TTC549 (cell line): ENCODE data around the gene PHETA1.

ENCODE experiments used
- FAIRE-seq: peaks from 2 replicates; lab custom pipeline; 2012; peaks lifted over from hg19 to GRCh38; lab: Jason Lieb, UNC

Gene PHETA1

DNA sequence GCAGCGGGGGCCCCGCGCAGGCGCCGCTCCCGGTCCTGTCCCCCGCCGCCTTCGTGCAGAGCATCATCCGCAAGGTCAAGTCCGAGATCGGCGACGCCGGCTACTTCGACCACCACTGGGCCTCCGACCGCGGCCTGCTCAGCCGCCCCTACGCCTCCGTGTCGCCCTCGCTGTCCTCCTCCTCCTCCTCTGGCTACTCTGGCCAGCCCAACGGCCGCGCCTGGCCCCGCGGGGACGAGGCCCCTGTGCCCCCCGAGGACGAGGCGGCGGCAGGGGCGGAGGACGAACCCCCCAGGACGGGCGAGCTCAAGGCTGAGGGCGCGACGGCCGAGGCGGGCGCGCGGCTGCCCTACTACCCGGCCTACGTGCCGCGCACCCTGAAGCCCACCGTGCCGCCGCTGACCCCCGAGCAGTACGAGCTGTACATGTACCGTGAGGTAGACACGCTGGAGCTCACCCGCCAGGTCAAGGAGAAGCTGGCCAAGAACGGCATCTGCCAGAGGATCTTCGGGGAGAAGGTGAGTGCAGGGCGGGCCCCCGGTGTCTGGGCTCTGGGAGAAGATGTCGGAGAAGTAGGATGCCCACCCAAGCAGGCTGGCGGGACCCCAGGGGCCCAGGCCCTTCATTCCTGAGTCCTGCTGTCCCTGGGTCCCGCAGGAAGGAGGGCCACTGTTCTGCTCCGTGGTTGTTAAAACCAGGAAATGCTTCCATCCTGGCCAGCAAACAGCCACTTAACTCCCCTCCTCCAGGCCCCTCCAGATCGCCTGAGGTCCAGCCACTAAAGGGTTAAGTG is 48.4 kb downstream of the PHETA1 start:
- FAIRE-seq: no peak

DNA sequence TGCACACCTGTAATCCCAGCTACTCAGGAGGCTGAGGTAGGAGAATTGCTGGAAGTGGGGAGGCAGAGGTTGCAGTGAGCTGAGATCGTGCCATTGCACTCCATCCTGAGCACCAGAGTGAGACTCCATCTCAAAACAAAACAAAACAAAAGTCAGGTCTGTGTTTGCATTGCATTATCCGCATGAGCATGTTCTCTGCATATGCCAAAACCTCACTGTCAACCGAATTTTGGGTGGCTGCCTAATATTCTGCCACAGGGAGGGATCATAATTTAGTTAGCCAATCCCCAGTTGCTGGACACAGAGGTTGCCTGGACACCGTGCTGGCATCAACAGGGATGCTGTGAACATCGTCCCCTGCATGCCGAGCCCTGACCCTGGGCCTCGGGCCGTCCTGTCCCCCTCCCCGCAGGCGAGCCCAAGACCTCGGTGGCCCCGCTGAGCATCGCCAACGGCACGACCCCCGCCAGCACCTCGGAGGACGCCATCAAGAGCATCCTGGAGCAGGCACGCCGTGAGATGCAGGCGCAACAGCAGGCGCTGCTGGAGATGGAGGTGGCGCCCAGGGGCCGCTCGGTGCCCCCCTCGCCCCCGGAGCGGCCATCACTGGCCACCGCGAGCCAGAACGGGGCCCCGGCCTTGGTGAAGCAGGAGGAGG is 49.2 kb downstream of the PHETA1 start:
- no peak for FAIRE-seq

DNA sequence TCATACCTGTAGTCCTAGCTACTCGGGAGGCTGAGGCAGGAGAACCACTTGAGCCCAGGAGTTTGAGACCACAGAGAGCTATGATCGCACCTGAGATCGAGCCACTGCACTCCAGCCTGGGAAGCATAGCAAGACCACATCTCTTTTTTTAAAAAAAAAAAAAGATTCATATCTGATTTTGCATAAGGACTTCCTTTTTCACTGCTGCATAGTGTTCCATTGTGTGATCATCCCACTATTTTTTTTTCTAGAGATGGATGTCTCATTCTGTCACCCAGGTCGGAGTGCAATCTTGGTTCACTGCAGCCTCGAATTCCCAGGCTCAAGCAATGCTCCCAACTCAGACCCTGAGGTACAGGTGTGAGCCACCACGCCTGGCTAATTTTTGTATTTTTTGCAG is 50.4 kb downstream of the PHETA1 start:
- no peak for FAIRE-seq

DNA sequence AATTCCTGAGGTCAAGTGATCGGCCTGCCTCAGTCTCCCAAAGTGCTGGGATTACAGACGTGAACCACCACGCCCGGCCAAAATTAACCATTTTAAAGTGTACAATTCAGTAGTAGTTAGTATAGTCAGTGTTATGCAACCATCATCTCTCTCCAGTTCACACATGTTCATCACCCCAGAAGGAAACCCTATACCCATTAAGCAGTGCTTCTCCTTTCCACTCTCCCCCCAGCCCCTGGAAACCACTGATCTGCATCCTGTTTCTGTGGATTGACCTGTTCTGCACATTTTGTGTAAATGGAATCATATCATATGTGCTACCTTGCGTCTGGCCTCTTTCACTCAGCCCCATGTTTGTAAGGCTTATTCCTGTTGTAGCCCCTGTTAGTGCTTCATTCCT is 52.2 kb downstream of the PHETA1 start:
- FAIRE-seq: no peak

DNA sequence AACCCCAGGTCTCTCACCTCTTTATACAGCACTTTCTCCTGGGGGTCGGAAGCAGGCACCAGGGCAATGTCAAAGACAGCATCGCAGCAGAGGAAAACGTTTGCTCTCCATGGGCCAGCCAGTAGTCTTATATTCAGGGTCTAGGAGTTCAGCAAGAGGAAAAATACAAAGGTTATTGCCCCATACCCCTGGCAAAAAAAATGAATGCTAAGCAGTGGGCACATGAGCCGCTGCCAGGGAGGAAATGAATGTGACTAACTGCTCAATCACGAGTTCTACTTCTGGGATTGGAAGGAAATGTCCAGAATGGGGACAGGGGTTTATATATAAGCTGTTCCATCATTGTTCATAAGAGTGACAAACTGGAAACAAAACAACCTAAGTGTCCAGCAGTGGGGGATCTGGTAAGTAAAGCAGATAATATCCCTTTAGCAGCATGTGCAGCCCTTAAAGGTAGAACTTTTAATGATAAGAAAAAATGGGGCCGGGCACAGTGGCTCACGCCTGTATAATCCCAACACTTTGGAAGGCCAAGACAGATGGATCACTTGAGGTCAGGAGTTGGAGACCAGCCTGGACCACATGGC is 53.8 kb downstream of the PHETA1 start:
- no peak for FAIRE-seq

DNA sequence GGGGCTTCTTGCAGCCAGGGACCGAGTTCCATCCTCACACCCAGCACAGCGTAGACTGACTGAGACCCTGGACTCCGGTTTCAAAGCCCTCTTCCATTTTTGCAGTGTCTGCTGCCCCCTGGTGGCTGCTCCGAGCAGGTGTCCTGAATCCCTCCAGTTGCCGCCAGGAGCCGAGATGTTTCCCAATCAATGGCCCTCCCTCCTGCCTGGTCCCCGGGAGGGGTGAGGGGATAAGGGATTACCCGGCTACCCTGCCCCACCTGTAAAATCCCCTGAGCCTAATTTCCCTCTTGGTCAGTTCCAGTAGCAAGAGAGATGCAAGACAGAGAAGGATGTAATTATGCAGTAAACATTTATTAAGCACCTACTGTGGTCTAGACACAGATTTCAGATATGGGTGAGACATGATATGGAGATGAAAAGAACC is 55.0 kb downstream of the PHETA1 start:
- no peak for FAIRE-seq

DNA sequence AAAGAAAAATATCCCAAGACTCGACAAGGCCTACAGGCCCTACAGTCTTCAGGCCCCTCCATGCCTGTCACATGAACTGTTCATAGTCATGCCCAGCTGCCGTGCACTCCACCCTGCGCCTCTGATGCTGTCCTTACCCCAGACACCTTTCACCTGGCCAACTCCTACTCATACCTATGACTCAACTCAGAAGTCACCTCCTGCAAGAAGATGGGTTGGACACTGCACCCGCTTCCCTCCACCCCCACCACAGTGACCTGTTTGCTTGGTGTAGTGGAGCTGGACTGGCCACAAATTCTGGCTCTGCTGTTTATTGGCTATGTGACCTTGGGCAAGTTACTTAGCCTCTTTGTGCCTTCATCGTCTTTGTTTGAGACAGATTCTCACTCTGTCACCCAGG is 56.2 kb downstream of the PHETA1 start:
- no peak for FAIRE-seq

DNA sequence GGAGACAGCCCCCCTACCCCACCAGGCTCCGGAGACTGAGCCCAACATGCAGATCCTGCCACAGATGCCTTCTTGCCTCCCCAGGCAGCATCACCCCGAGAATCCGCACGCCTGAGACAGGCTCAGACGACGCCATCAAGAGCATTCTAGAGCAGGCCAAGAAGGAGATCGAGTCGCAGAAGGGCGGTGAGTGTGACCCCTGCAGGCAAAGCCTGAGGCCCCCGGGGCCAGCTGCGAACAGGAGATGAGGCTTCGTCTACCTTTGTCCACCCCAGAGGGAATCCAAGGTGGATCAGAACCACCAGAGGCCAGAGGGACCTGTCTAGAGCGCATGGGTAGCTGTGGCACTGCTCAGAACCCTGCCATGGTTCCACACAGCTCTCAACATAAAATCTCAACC is 56.9 kb downstream of the PHETA1 start:
- FAIRE-seq: no peak

DNA sequence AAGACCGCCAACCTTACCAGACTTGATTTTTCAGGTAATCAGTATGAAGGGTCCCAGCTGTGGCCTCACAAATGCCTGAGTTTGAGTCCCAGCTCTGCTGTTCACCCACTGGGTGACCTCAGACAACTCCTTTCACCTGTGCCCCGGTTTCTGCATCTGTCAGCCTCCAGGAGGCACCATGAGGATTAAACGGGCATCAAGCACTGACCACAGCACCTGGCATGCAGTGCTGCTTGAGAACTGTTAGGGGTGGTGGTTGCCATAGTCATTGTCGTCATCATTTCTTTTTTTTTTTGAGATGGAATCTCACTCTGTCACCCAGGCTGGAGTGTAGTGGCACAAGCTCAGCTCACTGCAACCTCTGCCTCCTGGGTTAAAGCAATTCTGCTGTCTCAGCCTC is 57.9 kb downstream of the PHETA1 start:
- no peak for FAIRE-seq
